HG03571 (cell line): ENCODE results near the gene PAXX.

Experiments
- ATAC-seq: cut with Tn5 transposase; IDR thresholded peaks from one replicate; pipeline ENCODE4 v1.9.1; 2021; ENCODE audit not compliant: unreplicated experiment

Gene PAXX

DNA sequence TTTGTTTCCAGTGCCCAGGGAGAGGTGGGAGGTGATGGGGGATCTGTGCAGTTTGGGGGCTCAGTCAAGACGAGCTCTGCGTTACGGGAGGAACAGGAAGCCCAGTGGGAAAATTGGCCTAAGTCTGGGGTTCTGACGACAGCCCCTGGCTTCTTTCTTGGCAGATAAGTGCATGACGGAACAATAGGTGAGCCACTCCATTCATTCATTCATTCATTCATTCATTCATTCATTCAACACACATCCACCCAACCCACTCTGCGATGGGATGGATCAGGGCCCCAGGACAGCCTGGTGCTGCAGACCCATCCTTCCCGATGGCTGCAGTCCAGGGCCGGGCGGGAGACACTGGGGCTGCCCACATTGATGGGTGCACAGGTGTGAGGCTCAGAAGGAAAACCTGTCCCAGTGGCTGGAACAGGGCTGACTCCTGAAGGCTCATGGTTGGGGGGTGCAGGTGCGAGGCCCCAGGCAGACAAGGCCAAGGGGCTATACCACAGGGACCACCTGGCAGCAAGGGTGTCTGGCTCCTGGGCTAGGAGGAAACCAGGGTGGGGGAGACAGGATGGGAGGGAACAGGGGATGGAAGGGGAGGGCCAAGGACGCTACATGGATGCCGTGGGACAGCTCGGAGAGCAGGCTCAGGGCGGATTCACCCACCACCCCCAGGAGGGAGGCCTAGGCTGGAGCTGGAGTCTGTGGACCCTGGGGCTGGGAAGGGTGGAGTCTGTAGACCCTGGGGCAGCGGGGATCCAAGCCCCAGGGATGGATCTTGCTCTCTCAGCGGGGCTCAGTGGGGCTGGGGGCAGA is 11.3 kb upstream of the PAXX start:
- no peak for ATAC-seq

DNA sequence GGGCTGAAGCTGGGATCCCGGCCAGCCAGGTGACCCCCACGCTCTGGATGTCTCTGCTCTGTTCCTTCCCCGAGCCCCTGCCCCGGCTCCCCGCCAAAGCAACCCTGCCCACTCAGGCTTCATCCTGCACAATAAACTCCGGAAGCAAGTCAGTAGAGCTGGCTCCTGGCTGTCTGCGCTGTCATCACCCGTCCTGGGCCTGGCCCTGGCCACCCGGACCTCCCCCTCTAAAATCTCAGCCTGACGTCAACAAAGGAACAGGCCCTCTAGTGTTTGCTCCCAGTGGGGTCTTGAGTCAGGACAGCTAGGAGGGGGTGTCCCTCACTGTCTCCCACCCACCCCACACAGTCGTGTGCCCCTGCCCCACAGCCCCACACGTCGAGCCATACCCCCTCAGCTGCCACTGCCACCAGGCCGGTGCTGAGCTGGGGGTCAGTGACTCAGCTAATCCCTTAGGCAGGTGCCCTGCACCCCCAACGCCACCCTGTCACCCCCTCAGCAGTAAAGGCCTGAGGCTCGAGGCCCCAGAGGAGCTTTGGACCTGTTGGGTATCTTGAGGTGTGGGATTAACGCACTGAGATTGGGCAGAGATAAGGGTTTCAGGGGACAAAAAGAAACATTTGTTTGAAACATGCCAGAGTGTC is 10.5 kb upstream of the PAXX start:
- ATAC-seq, result no peak

DNA sequence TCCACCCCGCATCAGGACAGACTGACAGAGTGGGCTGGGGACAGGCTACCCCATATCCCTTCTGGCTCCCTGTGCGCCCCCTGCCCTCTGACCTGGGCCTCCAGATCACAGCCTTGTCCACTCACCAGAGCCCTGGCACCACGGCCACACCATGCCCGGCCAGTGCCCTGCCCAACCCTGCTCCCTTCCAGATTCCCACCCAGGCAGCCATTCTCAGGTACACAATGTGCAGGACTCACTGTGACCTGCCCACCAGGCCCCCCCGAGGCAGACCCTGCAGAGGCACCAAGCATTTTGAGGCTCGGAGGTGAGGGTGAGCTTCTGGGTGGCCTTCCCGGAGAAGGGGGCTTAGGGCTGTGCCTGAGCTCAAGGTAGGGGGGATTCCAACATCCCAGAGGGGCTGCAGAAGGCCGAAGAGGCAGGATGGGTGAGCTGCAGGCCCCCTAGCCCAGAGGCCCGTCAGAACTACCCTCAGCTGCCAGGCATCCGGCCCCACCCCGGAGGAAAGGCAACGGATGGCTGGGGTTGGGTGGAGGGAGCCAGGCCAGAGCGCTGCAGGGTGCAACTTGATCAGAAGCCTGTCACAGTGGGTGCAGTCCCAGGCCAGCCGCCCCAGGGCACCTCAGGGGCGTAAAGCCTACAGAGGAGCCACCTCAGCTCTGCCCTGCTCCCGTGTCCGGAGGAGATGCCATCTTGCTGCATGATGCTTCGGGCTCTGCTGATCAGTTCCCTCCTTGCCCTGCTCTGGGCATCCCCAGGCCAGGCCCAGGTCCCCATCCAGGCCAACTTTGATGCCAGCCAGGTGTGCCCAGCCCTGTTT is 9.8 kb upstream of the PAXX start, which contains the start of gene LCNL1:
Gene LCNL1, plus strand, starts transcription at position 762 of the 820 bp plus-strand sequence. CDS start 594 bp downstream, outside the sequence.
- no peak for ATAC-seq

DNA sequence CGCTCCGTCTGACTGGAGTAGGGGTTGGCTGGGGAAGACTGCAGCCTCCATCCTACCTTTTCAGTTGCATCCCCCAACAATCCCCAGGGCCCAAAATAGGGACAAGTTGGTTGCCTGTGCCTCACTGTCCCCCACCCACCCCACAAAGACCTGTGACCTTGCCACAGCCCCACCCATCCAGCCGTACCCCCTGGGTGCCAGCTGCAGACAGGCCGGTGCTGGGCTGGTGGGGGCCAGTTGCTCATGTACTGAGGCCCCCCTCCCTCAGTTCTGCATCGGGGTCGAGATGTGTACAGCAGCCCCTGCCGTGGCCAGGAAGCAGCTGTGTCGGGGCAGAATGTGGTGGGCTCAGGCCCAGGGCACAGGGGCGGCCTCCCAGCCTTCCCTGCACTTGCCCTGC is 9.1 kb upstream of the PAXX start:
- ATAC-seq, result no peak

DNA sequence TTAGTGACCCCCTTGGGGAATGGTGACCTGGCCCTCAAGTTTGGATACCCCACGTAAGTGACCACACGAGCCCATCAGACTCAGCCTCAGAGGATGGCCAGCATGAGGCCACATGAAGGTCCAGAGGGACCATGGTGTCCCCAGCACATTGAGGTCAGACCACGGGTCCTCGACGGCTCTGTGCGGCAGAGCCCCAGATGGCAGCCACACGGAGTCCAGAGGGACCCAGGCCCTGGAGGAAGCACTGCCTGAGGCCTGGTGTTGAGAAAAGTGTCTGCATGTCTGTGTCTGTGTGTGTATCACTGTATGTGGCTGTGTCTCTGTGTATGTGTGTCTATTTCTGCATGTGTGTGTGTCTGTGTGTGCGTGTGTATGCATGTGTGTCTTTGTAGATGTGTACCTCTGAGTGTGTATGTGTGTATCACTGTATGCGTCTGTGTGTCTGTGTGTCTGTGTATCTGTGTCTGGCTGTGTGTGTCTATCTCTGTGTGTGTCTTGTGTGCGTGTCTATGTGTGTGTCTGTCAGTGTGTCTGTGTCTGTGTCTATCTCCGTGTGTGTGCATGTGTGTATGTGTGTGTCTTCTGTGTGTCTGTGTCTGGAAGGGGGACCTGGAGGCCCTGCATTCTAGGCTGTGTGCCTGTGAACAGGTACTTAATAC is 8.4 kb upstream of the PAXX start:
- ATAC-seq, result no peak

DNA sequence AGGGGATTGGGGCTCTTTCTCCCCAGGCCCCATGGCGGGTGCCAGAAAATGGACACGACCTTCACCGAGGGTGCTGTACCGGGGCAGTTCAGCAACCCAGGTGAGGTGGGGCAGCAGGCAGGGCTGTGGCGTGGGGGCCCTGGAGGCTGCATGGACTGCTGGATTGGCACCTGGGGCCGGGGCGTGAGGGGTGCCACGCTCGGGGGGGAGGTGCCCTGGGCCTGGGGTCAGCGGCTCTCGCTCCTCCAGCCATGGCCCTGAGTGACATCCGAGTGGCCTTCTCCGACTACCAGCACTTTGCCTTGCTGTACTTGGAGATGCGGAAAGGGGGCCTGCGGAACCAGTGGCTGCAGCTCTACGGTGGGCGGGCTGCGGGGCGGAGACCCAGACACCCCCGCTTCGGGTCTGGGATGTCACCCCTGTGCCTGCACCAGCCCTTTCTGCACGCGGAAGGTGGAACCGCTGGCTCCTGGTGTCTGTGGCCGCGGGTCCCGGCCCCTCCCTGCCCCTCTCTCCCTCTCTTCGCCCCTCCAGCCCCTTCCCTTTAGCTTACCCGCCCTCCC is 7.7 kb upstream of the PAXX start:
- no peak for ATAC-seq

DNA sequence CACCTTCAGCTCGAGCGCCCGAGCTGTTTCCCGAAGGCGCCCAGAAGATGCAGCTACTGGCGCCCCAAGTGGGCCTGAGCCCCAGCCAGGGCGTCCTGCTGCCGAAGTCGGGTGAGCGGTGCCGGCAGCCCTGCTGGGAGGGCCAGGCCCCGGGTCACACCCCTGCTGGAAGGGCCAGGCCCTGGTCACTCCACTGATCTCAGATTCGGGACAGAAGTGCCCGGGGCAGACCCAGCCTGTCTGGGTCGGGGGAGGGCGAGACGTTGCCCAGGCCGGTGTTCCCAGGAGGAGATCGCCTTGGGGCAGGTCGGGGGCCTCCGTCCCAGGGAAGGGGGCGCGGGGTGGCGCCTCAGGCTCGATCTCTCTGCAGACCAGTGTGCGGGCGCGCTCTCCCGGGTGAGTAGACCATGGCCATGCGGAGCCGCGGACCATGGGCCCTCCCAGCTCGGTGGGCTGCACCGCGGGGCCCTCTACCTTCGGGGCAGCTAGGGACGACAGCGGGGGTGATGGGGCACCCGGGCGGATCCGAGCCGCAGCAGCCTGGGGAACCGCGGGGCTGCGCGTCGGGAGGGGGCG is 7.1 kb upstream of the PAXX start:
- no peak for ATAC-seq

DNA sequence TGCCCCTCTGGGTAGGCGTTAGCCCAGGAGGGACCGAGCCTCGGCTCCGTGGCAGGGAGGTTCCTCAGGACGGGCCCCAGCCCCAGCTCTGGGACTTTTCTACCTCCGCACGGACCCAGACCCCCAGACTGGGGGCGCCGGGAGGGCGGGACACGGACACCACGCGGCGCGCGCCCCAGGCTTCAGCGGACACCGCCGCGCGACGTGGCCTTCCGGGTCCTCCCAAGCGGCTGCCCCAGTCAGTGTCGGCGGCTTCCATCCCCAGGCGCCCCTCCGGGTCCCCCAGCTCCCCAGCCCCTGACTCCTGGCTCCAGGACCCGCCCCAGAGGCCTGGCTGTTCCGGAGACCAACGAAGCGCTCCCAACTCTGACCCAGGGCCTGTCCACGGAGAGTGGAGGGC is 6.4 kb upstream of the PAXX start:
- no peak for ATAC-seq

DNA sequence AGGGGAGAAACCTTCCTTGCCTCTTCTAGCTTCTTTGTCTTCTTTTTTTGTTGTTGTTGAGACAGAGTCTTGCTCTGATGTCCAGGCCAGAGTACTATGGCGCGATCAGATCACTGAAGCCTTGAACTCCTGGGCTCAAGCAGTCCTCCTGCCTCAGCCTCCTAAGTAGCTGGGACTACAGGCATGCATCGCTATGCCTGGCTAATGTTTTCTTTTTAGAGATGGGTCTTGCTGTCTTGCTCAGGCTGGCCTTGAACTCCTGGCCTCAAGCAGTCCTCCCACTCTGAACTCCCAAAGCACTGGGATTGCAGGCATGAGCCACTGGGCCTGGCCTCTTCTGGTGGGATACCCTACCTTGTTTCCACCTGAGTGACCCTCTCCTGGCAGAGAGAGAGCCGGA is 3.4 kb upstream of the PAXX start:
- no peak for ATAC-seq

DNA sequence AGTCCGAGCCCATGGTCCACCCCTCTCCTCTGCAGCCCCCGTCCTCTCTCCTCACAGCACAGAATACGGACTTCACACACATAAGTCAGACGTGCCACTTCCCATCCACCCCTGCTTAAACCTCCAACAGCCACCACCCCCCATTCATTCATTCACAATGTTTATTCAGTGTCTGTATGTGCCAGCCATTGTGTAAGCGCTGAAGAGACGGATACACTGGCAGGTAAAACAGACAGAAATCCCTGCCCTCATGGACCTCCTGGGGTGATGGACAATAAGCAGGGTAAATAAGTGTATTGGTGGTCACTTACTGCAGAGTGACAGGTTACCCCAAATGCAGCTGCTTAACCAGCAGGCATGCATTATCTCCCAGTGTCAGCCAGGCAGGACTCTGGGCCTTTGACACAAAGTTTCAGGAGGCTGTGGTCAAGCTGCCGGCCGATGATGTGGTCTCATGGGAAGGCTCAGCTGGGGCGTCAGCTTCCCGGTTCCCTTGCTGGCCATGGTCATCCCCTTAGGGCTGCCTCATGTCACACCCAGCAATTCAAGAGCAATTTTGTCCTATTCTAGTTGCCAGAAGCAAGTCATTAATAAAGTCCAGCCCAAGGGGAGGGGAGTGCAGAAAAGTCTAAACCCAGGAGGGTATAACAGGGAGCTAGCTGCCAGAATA is 1.8 kb upstream of the PAXX start:
- no peak for ATAC-seq

DNA sequence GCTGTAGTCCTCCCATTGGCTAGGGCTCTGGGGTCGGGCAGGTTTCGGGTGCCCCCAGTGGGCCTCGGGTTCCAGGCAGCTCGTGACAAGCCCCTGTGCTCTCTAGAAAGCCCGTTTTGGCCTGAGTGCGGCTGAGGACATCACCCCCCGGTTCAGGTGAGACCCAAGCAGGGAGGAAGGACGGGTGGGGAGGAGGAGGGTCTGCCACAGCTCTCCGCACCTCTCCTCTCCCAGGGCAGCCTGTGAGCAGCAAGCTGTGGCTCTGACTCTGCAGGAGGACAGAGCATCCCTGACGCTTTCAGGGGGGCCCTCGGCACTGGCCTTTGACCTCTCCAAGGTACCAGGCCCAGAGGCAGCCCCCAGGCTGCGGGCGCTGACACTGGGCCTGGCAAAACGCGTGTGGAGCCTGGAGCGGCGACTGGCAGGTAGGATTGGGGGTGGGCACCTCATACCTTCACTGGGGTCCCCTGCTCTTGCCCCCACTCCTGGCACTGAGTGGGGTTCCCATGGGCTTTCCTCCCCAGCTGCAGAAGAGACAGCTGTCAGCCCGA is 672 bp downstream of the PAXX start:
- ATAC-seq, result no peak

DNA sequence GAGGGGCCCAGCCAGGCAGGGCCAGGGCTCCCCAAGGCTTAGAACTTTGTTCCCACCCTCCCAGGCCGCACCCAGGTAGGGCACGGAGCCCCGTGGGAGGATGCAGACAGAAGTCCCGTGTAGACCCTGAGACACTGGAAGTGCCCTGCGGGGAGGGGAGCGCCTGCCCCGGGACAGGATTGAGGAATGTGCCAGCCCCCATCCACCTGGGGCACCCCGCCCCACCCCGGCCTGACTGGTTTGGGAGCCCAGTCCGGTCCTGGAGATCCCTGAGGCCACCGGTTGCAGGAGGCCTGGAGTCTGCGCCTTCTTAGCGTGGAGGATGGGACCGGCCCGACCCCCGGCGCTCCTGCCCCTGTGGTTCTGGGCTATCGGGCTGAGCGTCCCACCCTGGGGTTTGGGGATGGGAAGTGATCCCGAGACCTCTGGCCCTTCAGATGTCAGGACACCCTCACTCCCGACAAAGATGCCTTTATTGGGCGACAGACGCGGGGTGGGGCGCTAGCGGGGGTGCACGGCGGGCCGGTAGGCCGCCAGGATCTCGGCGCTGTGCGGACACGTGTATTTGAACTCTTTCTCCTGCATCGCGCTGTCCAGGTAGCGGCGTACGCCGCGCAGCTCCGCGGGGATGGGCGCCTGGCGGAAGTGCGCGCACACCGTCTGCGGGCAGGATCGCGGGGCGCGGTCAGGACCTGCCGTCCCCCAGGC is 2.1 kb downstream of the PAXX start:
- ATAC-seq, result no peak

DNA sequence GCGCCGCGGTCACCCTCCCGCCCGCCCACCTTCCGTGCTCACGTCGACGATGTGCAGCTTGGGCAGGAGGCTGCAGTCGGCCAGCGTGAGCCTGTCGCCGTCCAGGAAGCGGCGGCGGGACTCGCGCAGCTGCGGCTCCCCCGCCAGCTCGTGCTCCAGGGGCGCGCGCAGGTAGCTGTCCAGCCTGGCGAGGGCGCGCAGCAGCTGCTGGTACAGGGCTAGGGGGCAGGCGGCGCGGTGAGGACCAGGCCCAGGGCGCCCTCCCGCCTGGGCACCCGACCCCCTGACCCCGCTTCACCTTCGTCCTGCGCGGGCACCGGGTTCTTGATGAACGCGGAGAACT is 2.6 kb downstream of the PAXX start:
- ATAC-seq, result no peak

DNA sequence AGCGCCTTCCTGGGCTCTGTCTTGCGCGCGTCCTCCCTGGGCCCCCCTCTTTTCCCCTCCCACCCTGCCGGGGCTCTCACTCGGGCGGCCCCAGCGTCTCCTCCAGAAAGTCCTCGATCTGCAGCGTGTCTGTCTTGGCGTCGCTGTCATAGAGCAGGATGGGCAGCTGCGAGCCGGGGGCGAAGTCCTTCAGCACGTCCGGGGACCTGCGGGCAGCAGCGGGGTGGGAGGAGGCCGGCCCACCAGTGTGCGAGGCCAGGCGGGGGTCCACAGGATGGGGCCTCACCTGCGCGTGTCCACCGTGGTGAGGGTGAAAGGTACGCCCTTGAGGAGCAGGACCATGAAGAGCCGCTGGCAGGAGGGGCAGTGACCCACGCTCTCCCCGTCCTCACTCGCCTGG is 3.1 kb downstream of the PAXX start:
- ATAC-seq, result no peak

DNA sequence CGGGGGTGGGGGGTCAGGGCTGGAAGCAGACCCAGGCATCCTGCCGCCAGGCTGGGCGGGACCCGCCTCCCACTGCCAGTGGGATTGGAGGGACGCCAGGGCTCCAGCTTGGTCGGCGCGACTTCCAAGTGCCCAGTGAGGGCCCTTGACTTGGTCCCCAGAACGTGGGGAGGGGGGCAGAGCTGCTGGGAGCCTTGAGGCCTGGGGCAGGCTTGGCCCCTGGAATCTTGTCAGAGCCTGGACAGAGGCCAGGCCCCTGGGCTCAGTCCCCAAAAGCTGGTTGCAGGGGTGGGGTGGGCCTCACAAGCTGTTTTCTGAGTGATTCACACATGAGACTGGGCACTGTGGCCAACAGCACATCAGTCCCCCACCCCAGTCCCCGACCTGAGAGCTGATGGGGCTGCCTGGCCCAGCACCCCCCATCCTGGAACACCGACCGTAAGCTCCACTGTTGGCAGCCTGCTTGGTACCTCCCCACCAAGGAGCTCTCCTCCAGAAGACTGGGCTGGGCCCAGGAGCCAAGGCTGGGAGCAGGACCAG is 3.6 kb downstream of the PAXX start:
- no peak for ATAC-seq

DNA sequence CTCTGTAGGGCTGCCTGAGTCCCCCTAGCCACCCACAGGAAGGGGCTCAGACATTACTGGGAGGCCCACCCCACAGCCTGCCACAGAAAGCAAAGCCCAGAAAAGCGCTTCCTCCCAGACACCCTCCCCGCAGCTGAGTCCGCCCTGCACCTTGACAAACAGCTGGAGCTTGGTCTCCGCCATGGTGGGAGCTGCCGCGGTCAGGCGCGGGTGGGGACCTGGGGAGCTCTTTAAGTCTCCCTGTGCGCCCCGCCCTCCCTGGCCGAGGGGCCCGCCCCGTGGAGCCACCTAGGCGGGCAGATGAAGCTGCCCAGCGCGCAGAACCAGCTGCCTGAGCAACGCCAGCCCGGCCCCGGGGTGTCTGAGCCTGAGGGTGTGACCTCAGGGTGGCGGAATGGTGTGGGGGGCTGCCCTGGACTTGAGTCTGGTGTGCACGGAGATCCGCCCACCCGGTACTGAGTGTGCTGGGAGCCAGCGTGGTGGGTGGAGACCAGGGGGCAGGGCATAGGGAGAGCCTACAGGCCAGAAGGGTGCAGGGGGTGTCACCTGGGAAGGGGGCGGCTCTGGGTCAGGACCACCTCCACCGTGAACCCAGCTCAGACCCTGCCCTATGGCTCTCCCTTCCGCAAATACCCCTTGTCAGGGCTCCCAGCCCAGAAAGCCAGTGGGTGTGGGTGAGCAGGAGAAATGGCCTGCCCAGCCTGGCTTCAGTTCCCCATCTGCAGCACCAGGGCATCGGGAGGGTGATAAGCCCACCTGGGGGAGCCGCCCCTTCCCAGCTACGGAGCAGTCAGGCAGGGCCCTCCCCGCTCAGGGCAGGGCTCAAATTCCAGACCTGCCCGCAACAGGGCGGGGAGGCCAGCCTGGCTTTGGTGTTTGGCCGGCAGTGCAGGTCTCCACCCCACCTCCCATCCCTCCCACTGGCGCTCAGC is 4.4 kb downstream of the PAXX start, which contains the start of gene CLIC3:
Gene CLIC3, minus strand, starts transcription at position 208 of the 932 bp plus-strand sequence. Its CDS starts 25 bp downstream, at position 183.
- ATAC-seq, result no peak

DNA sequence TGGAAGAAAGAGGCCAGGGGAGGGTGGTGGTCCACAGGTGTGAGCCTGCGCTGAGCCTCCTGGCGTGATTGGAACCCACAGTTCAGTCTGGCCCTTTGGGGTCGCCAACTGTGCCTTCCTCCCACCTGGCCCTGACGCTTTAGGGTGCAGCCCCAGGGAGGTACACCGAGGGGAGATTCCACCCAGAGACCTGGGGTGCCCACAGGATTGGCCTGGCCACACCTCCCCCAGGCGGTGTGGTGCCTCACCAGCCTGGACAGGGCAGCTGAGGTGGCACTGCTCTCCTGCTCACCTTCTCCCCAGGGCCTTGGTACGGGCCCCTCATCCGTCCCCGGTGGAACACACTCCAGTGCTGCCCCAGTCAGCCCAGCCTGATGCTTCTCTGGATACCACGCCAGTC is 5.1 kb downstream of the PAXX start:
- no peak for ATAC-seq

DNA sequence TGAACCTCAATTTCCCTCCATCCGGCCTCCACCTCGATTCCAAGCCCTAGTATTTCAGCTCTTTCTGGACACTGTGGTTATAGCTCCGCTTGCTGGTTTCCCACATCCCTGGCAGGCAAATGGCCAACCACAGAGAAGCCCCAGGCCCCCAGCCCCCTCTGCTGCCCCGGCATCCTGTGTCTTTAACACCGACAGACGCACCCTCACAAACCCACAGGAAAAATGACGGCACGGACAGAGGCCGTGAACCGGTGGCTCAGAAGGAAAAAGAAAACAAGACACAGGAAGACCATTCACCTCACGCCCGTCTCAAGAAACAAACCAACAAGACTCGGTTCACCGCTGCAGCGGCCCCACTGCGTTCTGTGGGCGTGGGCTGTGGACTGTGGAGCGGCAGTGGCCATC is 5.6 kb downstream of the PAXX start:
- no peak for ATAC-seq
